ENCODE results near the gene ZDHHC21.

- TF ChIP-seq POLR2A (IDR thresholded peaks at IDR 0.05) (no peak), CTCF (IDR thresholded peaks at IDR 0.05) (no peak), EP300 (IDR thresholded peaks at IDR 0.05) (no peak)
These were observed 42.6 kb downstream of the ZDHHC21 start for GRCh38 chr9:14650596-14650995.
